Peyer's patch (tissue), 4 donors: ENCODE data around the gene SLC7A4.

Experiments used
- POLR2A ChIP-seq, 2 donors: fragments of 450-650 bp; IDR thresholded peaks; one replicate each; pipeline ENCODE4 v1.5.1; 2017; ENCODE audit warnings: antibody characterized with exemption in 2 of 2, mild to moderate bottlenecking in 2 of 2, moderate library complexity in 2 of 2
- TF ChIP-seq, protein P1 (sequence below), 6 experiments: fragments of 450-650 bp in 4 of 6; fragments of 200-600 bp in 2 of 6; sonication (generic) in 1 of 6; IDR thresholded peaks; one replicate each; pipeline ENCODE4 v1.5.1; 2017 to 2019; ENCODE audit warnings: antibody characterized with exemption in 6 of 6, mild to moderate bottlenecking in 3 of 6, moderate library complexity in 1 of 6

DNA sequence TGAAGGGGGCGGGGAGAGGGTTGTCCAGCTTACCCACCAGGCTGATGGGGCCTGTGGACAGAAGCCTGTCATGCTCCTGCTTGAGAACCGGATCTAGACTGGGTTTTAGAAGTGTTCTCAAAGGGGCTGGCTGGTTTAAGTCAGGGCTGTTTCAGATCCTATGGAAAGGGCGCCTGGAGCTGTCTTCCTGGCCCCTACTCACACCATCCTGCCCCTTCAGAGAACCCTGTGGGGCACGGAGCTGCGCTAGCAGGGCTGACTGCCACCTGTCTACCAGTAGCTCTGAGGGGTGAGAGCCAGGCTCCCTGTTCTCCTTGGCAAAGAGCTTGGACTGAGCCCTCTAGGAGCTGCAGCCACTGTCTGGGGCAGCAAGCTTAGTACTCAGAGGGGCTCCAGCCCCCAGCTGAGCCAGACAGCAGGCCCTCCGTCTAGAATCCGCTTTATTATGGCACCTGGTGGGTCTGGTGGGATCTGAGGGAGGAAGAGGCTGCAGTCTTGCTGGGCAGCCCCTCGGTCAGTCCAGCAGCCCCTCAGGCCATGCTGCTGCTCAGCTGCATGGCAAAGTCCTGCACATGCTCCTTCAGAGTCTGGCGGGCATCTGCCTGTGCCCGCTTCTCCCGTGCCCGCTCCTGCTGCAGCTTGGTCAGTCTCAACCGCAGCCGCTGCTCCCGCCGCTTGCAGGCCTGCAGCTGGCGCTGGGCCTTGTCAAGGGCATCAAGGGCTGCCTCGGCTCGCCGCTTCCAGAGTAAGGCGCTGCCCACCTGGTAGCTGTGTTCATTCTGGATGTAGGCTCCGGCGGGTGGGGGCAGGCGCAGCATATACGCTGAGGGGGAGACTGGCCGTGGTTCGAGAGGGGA, 32.8 kb downstream of the SLC7A4 start:
- TF ChIP-seq, protein P1, sequence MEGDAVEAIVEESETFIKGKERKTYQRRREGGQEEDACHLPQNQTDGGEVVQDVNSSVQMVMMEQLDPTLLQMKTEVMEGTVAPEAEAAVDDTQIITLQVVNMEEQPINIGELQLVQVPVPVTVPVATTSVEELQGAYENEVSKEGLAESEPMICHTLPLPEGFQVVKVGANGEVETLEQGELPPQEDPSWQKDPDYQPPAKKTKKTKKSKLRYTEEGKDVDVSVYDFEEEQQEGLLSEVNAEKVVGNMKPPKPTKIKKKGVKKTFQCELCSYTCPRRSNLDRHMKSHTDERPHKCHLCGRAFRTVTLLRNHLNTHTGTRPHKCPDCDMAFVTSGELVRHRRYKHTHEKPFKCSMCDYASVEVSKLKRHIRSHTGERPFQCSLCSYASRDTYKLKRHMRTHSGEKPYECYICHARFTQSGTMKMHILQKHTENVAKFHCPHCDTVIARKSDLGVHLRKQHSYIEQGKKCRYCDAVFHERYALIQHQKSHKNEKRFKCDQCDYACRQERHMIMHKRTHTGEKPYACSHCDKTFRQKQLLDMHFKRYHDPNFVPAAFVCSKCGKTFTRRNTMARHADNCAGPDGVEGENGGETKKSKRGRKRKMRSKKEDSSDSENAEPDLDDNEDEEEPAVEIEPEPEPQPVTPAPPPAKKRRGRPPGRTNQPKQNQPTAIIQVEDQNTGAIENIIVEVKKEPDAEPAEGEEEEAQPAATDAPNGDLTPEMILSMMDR (IDR thresholded peaks at IDR 0.05): no peak
- no peak for TF ChIP-seq POLR2A (IDR thresholded peaks at IDR 0.05)
